Progenitor cell of endocrine pancreas (in vitro differentiated cells): ENCODE data around the gene YOD1. TPM values are rescaled to one million over a fixed set of nuclear protein-coding genes. Genes with fewer than 3 reads are reported as not detected.
A peak's percentile ranks its signal among the peaks of the same experiment; 100 is the strongest.

ENCODE experiments used
- DNase-seq: peaks from one replicate; pipeline ENCODE4 v3.0.0; 2021; ENCODE audit warnings: low spot score; ENCODE audit not compliant: unreplicated experiment
- H3K27ac Mint-ChIP-seq: 2 replicates; pipeline ENCODE4 v1.8.0; 2021; ENCODE audit warnings: mild to moderate bottlenecking, moderate library complexity, mixed read lengths
- H3K27me3 Mint-ChIP-seq: 2 replicates; pipeline ENCODE4 v1.8.0; 2021; ENCODE audit warnings: mixed read lengths
- H3K36me3 Mint-ChIP-seq: 2 replicates; pipeline ENCODE4 v1.8.0; 2022; ENCODE audit warnings: mixed read lengths; ENCODE audit not compliant: insufficient read depth
- H3K4me1 Mint-ChIP-seq: 2 replicates; pipeline ENCODE4 v1.8.0; 2021; ENCODE audit warnings: low read depth, mixed read lengths
- H3K4me3 Mint-ChIP-seq: 2 replicates; pipeline ENCODE4 v1.8.0; 2021; ENCODE audit warnings: low read depth, mild to moderate bottlenecking, moderate library complexity, mixed read lengths
- H3K9me3 Mint-ChIP-seq: 2 replicates; pipeline ENCODE4 v1.8.0; 2021; ENCODE audit warnings: low read depth, mixed read lengths
- CTCF ChIP-seq: fragments of 200-600 bp; sonication (generic); IDR thresholded peaks from one replicate; pipeline ENCODE4 v1.5.0; 2021; ENCODE audit warnings: antibody characterized with exemption, mild to moderate bottlenecking; ENCODE audit not compliant: unreplicated experiment
- total RNA-seq: library from RNA; stranded (reverse); gene quantifications from 2 replicates; pipeline ENCODE4 v1.2.1, GENCODE V29; 2021

YOD1 gene
- total RNA-seq, 1 donor from 2014 or later: 8.7 TPM

- Mint-ChIP-seq H3K27ac (peak within 1 kb of the TSS; percentile 98), H3K4me3 (peak within 1 kb of the TSS; percentile 97), H3K27me3 (peaks cover 6% of the 10 kb centered on the region), H3K9me3 (no peaks in the 10 kb centered on the region), H3K4me1 (peaks cover 16% of the 10 kb centered on the region), H3K36me3 (peaks cover 4% of the 10 kb centered on the region)
- DNase-seq: peak; percentile 99
- TF ChIP-seq CTCF: peak; percentile 29
Measured at GRCh38 chr1:207052911-207053769, 2.1 kb upstream of the YOD1 start, which contains the start of gene PFKFB2. TSS of gene PFKFB2 (plus strand) at chr1:207053275. CDS start at chr1:207054718, 1,443 bp downstream.

GRCh38 chr1:207050480-207051190 is 373 bp downstream of the YOD1 start:
- peak overlapping the region; percentile 97 for H3K4me3 Mint-ChIP-seq
- no peak for TF ChIP-seq CTCF
- H3K4me1 Mint-ChIP-seq: peaks cover 30% of the 10 kb centered on the region
- no peaks in the 10 kb centered on the region for H3K9me3 Mint-ChIP-seq
- H3K27me3 Mint-ChIP-seq: peaks cover 6% of the 10 kb centered on the region
- peak; percentile 79 for DNase-seq
- H3K27ac Mint-ChIP-seq: peak overlapping the region; percentile 98
- peaks cover 7% of the 10 kb centered on the region for H3K36me3 Mint-ChIP-seq

- H3K27me3 Mint-ChIP-seq: peaks cover 6% of the 10 kb centered on the region
- H3K36me3 Mint-ChIP-seq: peaks cover 7% of the 10 kb centered on the region
- no peak for DNase-seq
- peak; percentile 84 for TF ChIP-seq CTCF
- H3K4me1 Mint-ChIP-seq: peaks cover 32% of the 10 kb centered on the region
- no peaks in the 10 kb centered on the region for H3K9me3 Mint-ChIP-seq
- peak overlapping the region; percentile 97 for H3K4me3 Mint-ChIP-seq
- peak overlapping the region; percentile 98 for H3K27ac Mint-ChIP-seq
Measured at GRCh38 chr1:207049974-207050391, 1.0 kb downstream of the YOD1 start.

- DNase-seq: no peak
- Mint-ChIP-seq H3K4me3 (peak overlapping the region; percentile 97), H3K4me1 (peaks cover 32% of the 10 kb centered on the region), H3K36me3 (peaks cover 9% of the 10 kb centered on the region), H3K9me3 (no peaks in the 10 kb centered on the region), H3K27me3 (peaks cover under 1% of the 10 kb centered on the region), H3K27ac (peak overlapping the region; percentile 98)
- no peak for TF ChIP-seq CTCF
Measured at GRCh38 chr1:207049514-207049913, 1.5 kb downstream of the YOD1 start.

- Mint-ChIP-seq H3K9me3 (no peaks in the 10 kb centered on the region), H3K4me1 (peaks cover 32% of the 10 kb centered on the region), H3K27ac (no peak overlapping the region), H3K4me3 (peak overlapping the region; percentile 97), H3K36me3 (peaks cover 9% of the 10 kb centered on the region), H3K27me3 (no peaks in the 10 kb centered on the region)
- TF ChIP-seq CTCF: no peak
- no peak for DNase-seq
Measured at GRCh38 chr1:207049054-207049453, 2.0 kb downstream of the YOD1 start.
